GM18867 (cell line): ENCODE measurements around the gene ST8SIA1.

Experiments
- ATAC-seq: cut with Tn5 transposase; IDR thresholded peaks from one replicate; pipeline ENCODE4 v1.9.1; 2021; ENCODE audit warnings: mild to moderate bottlenecking, moderate library complexity; ENCODE audit not compliant: unreplicated experiment

Gene ST8SIA1

GRCh38 chr12:22285846-22286245 lies 48.7 kb downstream of the ST8SIA1 start:
- ATAC-seq = no peak

DNA sequence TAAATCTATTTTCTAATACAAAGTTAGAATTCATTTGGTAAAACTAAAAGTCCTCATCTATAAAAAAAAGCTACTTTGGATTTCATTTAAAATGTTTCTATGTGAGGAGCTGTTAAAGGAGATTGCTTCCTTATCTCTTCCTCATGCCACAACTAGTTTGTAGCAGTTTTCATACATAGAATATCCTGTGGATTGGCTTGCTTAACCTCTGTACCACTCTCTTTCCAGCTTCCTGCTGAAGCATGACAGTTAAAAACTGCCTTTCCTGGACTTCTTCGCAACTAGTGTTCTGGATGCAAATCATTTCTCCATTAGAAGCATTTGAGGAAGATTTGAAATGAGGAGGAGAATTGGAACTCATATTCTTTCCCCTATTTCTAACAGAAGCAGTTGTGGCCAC lies 49.6 kb downstream of the ST8SIA1 start:
- no peak for ATAC-seq

DNA sequence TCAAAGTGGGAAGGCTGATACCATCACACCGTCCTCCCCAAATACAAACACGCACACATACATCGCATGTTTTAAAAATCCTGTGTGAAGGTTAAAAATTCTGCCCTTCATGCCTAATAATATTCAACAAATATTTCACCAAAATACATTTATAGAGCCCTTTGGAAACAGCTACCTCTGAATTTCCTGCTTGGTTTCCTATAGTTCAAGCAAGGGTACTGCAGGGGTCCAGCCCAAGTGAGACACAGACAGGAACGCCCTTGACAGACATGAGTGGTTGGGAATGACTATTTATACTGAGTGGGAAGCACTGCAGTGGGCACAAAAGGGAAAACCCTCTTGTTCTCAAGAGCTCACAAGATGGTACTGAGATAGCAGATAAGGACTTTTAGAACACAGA lies 51.0 kb downstream of the ST8SIA1 start:
- ATAC-seq = no peak

DNA sequence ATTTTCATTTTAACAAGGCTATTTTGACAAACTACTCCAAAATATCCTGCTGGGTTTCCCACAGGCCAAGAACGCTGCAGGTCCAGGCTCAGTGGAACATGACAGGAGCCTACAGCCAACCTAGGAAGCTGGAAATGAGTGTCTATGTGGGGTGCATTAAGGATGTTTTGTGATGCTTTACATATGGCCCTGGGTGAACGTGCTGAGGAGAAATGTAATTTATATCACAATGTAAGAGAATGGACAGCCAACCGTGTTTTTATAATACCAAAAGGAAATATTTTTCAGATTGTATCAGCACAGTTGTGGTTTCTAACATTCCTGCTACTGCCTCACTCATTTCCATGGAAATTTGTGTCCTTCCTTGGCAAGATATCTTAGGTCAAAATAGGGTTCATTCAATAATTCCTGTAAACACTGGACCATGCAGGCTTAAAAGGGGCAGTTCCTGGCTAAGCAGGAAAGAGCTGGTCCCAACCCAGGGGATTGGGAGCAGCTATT lies 51.5 kb downstream of the ST8SIA1 start:
- no peak for ATAC-seq

GRCh38 chr12:22282283-22282682 lies 52.2 kb downstream of the ST8SIA1 start:
- no peak for ATAC-seq

DNA sequence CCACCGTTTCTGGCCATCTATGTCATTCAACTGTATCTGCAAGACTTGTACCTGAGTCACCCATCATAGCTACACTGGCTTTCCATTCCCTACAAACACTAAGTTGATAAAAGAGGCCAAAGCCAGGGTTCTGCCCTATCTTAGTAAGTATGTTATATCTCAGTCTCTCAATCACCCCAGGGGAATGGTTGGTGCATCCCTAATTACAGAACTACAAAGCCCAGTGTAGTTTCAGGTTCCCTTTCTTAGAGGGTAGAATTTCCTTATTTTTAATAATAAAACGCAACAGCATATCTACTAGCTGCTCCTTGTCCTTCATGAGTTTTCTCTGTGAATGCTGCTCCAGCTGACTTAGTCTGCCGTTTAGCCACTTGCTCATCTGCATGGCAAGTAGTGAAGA lies 57.6 kb downstream of the ST8SIA1 start:
- no peak for ATAC-seq

GRCh38 chr12:22276313-22276712 lies 58.2 kb downstream of the ST8SIA1 start:
- no peak for ATAC-seq

DNA sequence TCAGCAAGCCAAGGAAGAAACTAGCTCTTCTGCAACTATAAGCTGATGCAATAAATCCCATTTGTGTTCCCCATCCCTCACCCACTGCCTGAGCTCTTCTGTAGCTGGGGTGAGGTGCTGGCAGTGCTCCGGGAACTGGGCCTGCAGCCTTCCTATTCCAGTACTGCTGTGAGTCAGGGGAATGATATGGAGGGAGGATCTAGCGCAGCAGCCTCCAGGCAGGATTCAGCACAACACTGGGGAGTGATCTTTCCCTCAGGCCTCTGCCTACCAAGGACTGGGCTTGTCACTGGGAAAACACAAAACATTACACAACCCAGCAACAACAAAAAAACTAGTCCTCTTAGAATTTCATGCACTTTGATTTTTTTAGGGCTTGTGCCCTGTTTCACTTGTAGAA lies 58.7 kb downstream of the ST8SIA1 start:
- ATAC-seq = no peak

DNA sequence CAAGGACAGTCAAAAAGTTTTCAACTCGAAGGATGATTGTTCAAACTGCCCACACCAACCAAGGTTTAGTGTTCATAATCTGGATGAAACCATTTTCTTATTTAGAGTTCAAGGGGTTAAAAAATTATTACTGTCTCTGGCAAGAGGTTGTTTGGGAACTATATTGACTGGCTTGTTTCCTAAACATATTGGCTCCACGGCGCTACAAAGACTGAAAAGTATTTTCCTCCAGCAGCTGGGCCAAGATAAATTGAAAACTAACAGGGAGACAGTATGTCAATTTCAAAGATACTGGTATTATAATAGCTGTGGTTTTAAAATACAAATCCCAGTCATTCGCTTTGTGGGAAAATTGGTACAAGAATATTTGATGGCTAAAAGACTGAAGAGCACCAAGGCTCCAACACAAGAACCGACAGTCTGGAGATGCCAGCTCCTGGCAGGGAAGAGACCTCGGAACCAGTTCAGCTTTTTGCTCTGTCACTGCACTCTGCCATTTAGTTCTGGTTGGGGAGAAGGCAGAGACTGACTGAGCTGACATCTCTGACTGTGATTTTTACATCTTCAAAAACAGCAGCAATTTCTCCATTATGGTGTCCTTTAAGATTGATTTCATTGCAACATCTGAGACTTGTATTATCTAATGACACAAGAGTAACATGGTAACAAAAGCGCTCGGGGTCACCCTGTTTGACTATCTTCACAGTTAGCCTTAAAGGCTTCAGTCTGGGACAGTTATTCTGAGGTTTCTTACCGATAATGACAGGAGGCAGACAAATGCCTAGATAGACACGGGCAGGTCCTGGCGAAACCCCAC lies 62.0 kb downstream of the ST8SIA1 start:
- ATAC-seq = no peak

DNA sequence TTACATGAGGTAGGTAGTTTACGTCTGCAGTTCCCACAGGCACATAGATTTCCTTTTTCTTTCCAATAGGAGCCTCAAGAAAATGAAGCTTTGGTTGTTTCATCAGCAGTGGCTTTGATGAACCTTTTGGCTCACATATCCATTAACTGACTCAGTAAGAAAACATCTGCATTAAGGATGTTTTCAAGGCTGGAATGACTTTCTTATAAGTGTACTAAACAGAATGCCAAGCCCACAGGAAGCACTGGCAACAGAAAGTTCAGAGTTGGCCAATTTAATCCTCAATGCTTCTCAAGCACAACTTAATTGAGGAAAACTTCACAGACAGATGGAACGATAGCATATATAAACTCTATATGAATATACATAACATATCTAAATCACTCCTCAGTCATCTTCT lies 63.5 kb downstream of the ST8SIA1 start:
- no peak for ATAC-seq

GRCh38 chr12:22268973-22269372 lies 65.5 kb downstream of the ST8SIA1 start:
- no peak for ATAC-seq

DNA sequence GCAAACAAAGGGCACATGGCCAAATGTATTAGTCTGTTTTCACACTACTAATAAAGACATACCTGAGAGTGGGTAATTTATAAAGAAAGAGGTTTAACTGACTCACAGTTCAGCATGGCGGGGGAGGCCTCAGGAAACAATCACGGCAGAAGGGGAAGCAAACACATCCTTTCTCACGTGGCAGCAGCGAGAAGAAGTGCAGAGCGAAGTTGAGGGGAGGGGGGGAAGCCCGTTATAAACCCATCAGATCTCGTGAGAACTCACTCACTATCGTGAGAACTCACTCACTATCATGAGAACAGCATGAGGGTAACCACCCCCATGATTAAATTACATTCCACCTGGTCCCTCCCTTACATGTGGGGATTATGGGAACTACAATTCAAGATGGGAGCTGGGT lies 66.1 kb downstream of the ST8SIA1 start:
- ATAC-seq = no peak

- no peak for ATAC-seq
These were observed 68.4 kb downstream of the ST8SIA1 start for GRCh38 chr12:22266101-22266500.

- no peak for ATAC-seq
These were observed 70.1 kb downstream of the ST8SIA1 start for GRCh38 chr12:22264380-22264779.

DNA sequence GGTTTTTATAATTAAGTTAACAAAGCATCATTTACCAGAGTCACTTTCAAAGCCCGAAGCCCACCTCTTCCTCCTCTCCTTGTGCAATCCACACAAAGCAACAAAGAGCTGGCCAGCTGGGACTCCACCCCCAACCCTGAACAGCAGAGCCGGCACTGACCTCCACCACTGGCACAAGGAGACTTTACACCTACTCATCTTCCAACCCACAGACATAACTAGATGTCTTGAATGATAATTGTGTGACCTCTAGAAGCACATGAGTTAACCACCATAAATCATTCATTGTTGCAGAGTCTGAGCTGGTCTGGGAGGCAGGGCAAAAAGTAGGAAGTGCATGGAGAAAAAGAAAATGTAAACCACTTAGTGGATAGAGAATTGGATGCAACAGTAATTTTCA lies 72.2 kb downstream of the ST8SIA1 start:
- no peak for ATAC-seq

DNA sequence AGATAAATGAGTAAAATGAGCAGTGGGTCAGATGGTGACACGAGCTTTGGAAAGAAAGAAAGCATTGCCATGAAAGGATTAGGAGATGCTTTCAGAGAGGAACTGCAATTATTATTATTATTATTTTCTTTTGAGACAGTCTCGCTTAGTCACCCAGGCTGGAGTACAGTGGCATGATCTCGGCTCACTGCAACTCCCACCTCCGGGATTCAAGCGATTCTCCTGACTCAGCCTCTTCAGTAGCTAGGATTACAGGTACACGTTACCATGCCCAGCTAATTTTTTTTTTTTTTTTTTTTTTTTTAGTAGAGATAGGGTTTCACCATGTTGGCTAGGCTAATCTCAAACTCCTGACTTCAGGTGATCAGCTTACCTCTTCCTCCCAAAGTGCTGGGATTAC lies 77.4 kb downstream of the ST8SIA1 start:
- no peak for ATAC-seq

GRCh38 chr12:22256605-22257004 lies 77.9 kb downstream of the ST8SIA1 start:
- ATAC-seq = no peak

GRCh38 chr12:22256041-22256441 lies 78.5 kb downstream of the ST8SIA1 start:
- ATAC-seq = no peak

DNA sequence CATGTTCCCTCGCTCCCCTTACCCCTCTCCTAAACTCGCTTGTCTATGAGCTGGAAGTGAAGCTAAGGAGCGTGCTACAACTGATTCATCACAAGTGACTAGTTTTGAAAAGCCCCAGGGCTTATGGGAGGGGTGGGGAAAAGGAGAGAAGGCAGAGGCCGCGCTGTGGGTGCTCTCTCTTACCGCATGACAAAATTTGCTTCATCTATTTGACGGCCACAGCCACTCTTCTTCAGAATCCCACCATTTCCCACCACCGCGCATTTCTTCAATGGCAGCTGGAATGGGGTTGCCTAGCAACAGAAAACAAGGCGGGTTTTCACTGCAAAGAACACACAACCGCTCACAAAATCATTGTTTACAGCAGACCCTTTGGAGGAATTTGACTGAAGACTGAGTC lies 79.4 kb downstream of the ST8SIA1 start:
- ATAC-seq = no peak

DNA sequence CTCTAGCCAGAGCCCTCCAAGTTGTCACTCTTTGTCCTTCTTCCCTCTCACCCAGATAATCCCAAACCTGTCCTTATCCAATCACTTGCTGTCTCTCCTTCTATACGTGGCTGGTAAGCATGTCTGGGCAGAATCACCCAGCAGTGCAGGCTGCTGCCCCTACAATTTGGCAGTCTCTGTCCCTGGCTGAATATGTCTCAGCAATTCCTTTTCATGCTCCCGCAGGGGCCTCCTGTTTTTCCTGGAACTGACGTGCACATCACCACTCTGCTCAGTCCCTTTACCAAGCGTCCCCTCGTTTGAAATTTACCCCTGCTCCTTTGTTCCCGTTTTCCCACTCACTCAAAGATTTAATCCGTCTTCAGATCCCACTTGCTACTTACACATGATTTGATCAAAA lies 80.0 kb downstream of the ST8SIA1 start:
- no peak for ATAC-seq

DNA sequence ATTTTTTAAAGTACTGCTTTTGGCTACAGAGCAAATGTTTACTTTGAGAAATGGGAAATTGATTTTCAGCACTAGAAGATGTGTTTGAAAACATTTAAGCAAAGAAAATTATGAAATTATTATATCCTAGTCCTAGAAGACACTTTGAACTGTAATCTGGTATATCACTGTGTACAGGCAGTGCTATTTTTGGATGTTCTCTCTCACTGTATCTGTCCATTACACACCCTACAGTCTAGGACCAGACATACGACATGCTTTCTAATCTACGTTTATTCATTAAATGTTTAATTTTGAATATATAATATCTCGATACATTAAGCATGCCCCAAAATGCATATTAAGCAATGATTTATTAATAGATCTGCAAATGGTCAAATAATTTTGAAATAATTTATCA lies 82.5 kb downstream of the ST8SIA1 start:
- no peak for ATAC-seq

GRCh38 chr12:22250762-22251161 lies 83.7 kb downstream of the ST8SIA1 start:
- ATAC-seq = no peak

- ATAC-seq = no peak
These were observed 85.9 kb downstream of the ST8SIA1 start for GRCh38 chr12:22248571-22249115.
